Esophagus mucosa (tissue), 1 donor: Measurements from ENCODE around the gene SGCB. TPM values are rescaled to one million over a fixed set of nuclear protein-coding genes. Genes with fewer than 3 reads are reported as not detected.

Experiments
- ATAC-seq: fragments of 200-7000 bp; cut with Tn5 transposase; one replicate; pipeline ENCODE4 v1.9.1; 2020
- total RNA-seq: library from RNA; stranded (reverse); gene quantifications from one replicate; pipeline ENCODE4 v1.2.4, GENCODE V29; 2023
- donor health status: DM: yes; HTN: yes; CAD: no.

The SGCB gene
- total RNA-seq, 1 donor from 2014 or later, result 7.4 TPM

GRCh38 chr4:52019936-52020657 lies 18.0 kb downstream of the SGCB start, which contains the start of gene LRRC66:
Gene LRRC66, minus strand, starts transcription at chr4:52020363. Its CDS starts 2,750 bp downstream, at chr4:52017613.
- ATAC-seq, result peak; percentile 41

- no peak for ATAC-seq
Measured at GRCh38 chr4:52017814-52018213, 20.3 kb downstream of the SGCB start.

- no peak for ATAC-seq
Measured at GRCh38 chr4:52016981-52017380, 21.1 kb downstream of the SGCB start.

GRCh38 chr4:52015366-52015765 lies 22.7 kb downstream of the SGCB start:
- no peak for ATAC-seq

GRCh38 chr4:52014903-52015302 lies 23.2 kb downstream of the SGCB start:
- no peak for ATAC-seq

- no peak for ATAC-seq
Measured at GRCh38 chr4:52012651-52013050, 25.4 kb downstream of the SGCB start.

GRCh38 chr4:52010986-52011385 lies 27.1 kb downstream of the SGCB start:
- no peak for ATAC-seq

- no peak for ATAC-seq
Measured at GRCh38 chr4:52006887-52007286, 31.2 kb downstream of the SGCB start.

GRCh38 chr4:52005604-52006273 lies 32.4 kb downstream of the SGCB start:
- ATAC-seq, result no peak

- no peak for ATAC-seq
Measured at GRCh38 chr4:52004414-52004813, 33.7 kb downstream of the SGCB start.

GRCh38 chr4:52001616-52002015 lies 36.5 kb downstream of the SGCB start:
- no peak for ATAC-seq

GRCh38 chr4:51999250-51999649 lies 38.8 kb downstream of the SGCB start:
- no peak for ATAC-seq

GRCh38 chr4:51998837-51999236 lies 39.3 kb downstream of the SGCB start:
- ATAC-seq, result no peak

GRCh38 chr4:51997647-51998046 lies 40.5 kb downstream of the SGCB start:
- ATAC-seq, result no peak

GRCh38 chr4:51995647-51996220 lies 42.4 kb downstream of the SGCB start:
- ATAC-seq, result no peak

Other genes with a start within 250 kb of the SGCB start
- 19.2 TPM for gene DCUN1D4, start 195.1 kb downstream of the SGCB start, total RNA-seq
- 0.12 TPM for gene LRRC66, start 17.9 kb downstream of the SGCB start, total RNA-seq
- gene SPATA18, start 13.0 kb upstream of the SGCB start, total RNA-seq, result 11.9 TPM